Neural cell (in vitro differentiated cells): ENCODE data around the gene PTPRN2. TPM values are rescaled to one million over a fixed set of nuclear protein-coding genes. Genes with fewer than 3 reads are reported as not detected.

Experiments
- H2AFZ ChIP-seq: fragments of 200-600, 300-800 bp; sonication (generic), shearing (Covaris generic); 2 replicates; pipeline ENCODE4 v1.6.0; 2014; ENCODE audit warnings: low read depth, mild to moderate bottlenecking, antibody characterized with exemption, low read length, moderate library complexity
- H3F3A ChIP-seq: fragments of 200-600 bp; shearing (Covaris generic); 2 replicates; pipeline ENCODE4 v1.6.1; 2016; ENCODE audit warnings: mild to moderate bottlenecking, moderate library complexity, mixed read lengths, antibody characterized with exemption, low read length; ENCODE audit not compliant: insufficient read depth, poor library complexity, severe bottlenecking
- H3K27ac ChIP-seq: fragments of 200-600, 300-800 bp; sonication (generic), shearing (Covaris generic); 2 replicates; pipeline ENCODE4 v1.5.1; 2014; ENCODE audit warnings: mild to moderate bottlenecking, low read length, moderate library complexity
- H3K27me3 ChIP-seq: fragments of 300-800, 200-600 bp; sonication (generic), shearing (Covaris generic); 2 replicates; pipeline ENCODE4 v1.6.0; 2014; ENCODE audit warnings: mild to moderate bottlenecking, low read depth, low read length, moderate library complexity; ENCODE audit not compliant: insufficient read depth
- H3K36me3 ChIP-seq: fragments of 300-800, 200-600 bp; sonication (generic), shearing (Covaris generic); 2 replicates; pipeline ENCODE4 v1.5.1; 2014; ENCODE audit warnings: mild to moderate bottlenecking, antibody characterized with exemption, low read length, moderate library complexity; ENCODE audit not compliant: insufficient read depth
- H3K4me2 ChIP-seq: fragments of 300-800, 200-600 bp; sonication (generic), shearing (Covaris generic); 2 replicates; pipeline ENCODE4 v1.6.0; 2014; ENCODE audit warnings: mild to moderate bottlenecking, low read length
- H3K4me3 ChIP-seq: fragments of 300-800, 200-600 bp; sonication (generic), shearing (Covaris generic); 2 replicates; pipeline ENCODE4 v1.5.1; 2014; ENCODE audit warnings: mild to moderate bottlenecking, low read length, moderate library complexity
- H3K79me2 ChIP-seq: fragments of 200-600 bp; shearing (Covaris generic); replicated peaks from 2 replicates; pipeline ENCODE4 v1.6.0; 2014; ENCODE audit warnings: mild to moderate bottlenecking, low read length, moderate library complexity; ENCODE audit not compliant: insufficient read depth
- H3K9ac ChIP-seq: fragments of 300-800, 200-600 bp; sonication (generic), shearing (Covaris generic); 2 replicates; pipeline ENCODE4 v1.6.1; 2016; ENCODE audit warnings: mild to moderate bottlenecking, low read length, mixed read lengths
- H3K9me2 ChIP-seq: fragments of 200-600 bp; shearing (Covaris generic); 2 replicates; pipeline ENCODE4 v1.6.1; 2016; ENCODE audit warnings: mild to moderate bottlenecking, low read length, mixed read lengths; ENCODE audit not compliant: insufficient read depth
- H3K9me3 ChIP-seq: fragments of 200-600, 300-800 bp; sonication (generic), shearing (Covaris generic); 2 replicates; pipeline ENCODE4 v1.6.1; 2016; ENCODE audit warnings: mild to moderate bottlenecking, mixed run types, low read length, moderate library complexity, mixed read lengths
- H4K20me1 ChIP-seq: fragments of 200-600 bp; shearing (Covaris generic); 2 replicates; pipeline ENCODE4 v1.6.1; 2016; ENCODE audit warnings: mild to moderate bottlenecking, mixed run types; ENCODE audit not compliant: insufficient read depth
- EP300 ChIP-seq: fragments of 450-650 bp; conservative IDR thresholded peaks from 2 replicates; pipeline ENCODE4 v1.6.1; 2014; ENCODE audit warnings: antibody characterized with exemption, mild to moderate bottlenecking, moderate library complexity; ENCODE audit not compliant: poor library complexity, severe bottlenecking
- EZH2 ChIP-seq: fragments of 200-600, 300-800 bp; shearing (Covaris generic), sonication (generic); IDR thresholded peaks from 2 replicates; pipeline ENCODE4 v1.6.1; 2014; ENCODE audit warnings: antibody characterized with exemption, low read length, borderline replicate concordance, mild to moderate bottlenecking; ENCODE audit not compliant: insufficient read depth, poor library complexity, severe bottlenecking
- MXI1 ChIP-seq: fragments of 450-650 bp; conservative IDR thresholded peaks from 2 replicates; pipeline ENCODE4 v1.6.1; 2014; ENCODE audit warnings: antibody characterized with exemption, mild to moderate bottlenecking; ENCODE audit not compliant: poor library complexity, severe bottlenecking
- POLR2AphosphoS5 ChIP-seq: IDR thresholded peaks from 2 replicates; pipeline ENCODE4 v1.6.1; 2012
- RAD21 ChIP-seq: fragments of 450-650 bp; conservative IDR thresholded peaks from 2 replicates; pipeline ENCODE4 v1.6.1; 2014; ENCODE audit warnings: antibody characterized with exemption, mild to moderate bottlenecking, moderate library complexity
- SMC3 ChIP-seq: fragments of 450-650 bp; conservative IDR thresholded peaks from 2 replicates; pipeline ENCODE4 v1.6.1; 2014; ENCODE audit warnings: antibody characterized with exemption, mild to moderate bottlenecking, moderate library complexity; ENCODE audit not compliant: poor library complexity
- TAF1 ChIP-seq: IDR thresholded peaks from 2 replicates; pipeline ENCODE4 v1.6.1; 2012; ENCODE audit warnings: low read depth
- polyA plus RNA-seq: library from polyadenylated mRNA; depleted of rRNA; stranded (reverse); fragments of >200 nt; gene quantifications from 2 replicates; pipeline ENCODE4 v1.2.3, GENCODE V29; 2014
- TF ChIP-seq, protein P1 (sequence below): IDR thresholded peaks from 2 replicates; pipeline ENCODE4 v1.6.1; 2012; ENCODE audit warnings: borderline replicate concordance
- TF ChIP-seq, protein P2 (sequence below): fragments of 450-650 bp; IDR thresholded peaks from 2 replicates; pipeline ENCODE4 v1.5.1; 2014; ENCODE audit warnings: antibody characterized with exemption, mild to moderate bottlenecking, moderate library complexity; ENCODE audit not compliant: poor library complexity, severe bottlenecking

The PTPRN2 gene
- polyA plus RNA-seq, 1 donor from 2014 or later = 31.0 TPM

DNA sequence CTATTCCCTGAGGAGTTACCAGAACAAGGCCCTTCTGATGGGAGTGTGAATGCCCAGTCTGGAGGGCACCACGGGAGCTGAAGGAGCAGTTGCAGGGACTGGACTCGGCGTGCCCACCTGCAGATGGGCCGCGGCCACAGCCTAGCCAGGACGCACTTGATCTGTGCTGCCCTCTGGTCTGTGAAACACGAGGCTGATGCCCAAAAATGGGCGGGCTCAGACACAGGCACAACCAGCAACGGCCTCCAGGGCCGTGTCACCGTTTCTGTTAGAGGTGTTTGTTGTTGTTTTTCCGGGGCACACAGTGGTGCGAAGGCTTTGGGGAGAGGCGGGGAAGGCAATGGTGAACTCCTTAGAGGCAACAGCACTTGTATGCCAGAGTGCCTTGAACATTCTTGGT is 1015.0 kb downstream of the PTPRN2 start:
- no peaks in the 10 kb centered on the region for H3K27me3 ChIP-seq
- peaks cover 24% of the 10 kb centered on the region for H3K36me3 ChIP-seq
- TF ChIP-seq, protein P1, sequence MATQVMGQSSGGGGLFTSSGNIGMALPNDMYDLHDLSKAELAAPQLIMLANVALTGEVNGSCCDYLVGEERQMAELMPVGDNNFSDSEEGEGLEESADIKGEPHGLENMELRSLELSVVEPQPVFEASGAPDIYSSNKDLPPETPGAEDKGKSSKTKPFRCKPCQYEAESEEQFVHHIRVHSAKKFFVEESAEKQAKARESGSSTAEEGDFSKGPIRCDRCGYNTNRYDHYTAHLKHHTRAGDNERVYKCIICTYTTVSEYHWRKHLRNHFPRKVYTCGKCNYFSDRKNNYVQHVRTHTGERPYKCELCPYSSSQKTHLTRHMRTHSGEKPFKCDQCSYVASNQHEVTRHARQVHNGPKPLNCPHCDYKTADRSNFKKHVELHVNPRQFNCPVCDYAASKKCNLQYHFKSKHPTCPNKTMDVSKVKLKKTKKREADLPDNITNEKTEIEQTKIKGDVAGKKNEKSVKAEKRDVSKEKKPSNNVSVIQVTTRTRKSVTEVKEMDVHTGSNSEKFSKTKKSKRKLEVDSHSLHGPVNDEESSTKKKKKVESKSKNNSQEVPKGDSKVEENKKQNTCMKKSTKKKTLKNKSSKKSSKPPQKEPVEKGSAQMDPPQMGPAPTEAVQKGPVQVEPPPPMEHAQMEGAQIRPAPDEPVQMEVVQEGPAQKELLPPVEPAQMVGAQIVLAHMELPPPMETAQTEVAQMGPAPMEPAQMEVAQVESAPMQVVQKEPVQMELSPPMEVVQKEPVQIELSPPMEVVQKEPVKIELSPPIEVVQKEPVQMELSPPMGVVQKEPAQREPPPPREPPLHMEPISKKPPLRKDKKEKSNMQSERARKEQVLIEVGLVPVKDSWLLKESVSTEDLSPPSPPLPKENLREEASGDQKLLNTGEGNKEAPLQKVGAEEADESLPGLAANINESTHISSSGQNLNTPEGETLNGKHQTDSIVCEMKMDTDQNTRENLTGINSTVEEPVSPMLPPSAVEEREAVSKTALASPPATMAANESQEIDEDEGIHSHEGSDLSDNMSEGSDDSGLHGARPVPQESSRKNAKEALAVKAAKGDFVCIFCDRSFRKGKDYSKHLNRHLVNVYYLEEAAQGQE = no peak
- TF ChIP-seq RAD21 (no peak), TAF1 (no peak), EP300 (no peak), SMC3 (no peak), POLR2AphosphoS5 (no peak), EZH2 (no peak)
- TF ChIP-seq, protein P2, sequence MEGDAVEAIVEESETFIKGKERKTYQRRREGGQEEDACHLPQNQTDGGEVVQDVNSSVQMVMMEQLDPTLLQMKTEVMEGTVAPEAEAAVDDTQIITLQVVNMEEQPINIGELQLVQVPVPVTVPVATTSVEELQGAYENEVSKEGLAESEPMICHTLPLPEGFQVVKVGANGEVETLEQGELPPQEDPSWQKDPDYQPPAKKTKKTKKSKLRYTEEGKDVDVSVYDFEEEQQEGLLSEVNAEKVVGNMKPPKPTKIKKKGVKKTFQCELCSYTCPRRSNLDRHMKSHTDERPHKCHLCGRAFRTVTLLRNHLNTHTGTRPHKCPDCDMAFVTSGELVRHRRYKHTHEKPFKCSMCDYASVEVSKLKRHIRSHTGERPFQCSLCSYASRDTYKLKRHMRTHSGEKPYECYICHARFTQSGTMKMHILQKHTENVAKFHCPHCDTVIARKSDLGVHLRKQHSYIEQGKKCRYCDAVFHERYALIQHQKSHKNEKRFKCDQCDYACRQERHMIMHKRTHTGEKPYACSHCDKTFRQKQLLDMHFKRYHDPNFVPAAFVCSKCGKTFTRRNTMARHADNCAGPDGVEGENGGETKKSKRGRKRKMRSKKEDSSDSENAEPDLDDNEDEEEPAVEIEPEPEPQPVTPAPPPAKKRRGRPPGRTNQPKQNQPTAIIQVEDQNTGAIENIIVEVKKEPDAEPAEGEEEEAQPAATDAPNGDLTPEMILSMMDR = no peak
- no peak overlapping the region for H3K27ac ChIP-seq
- H3K9me3 ChIP-seq = no peaks in the 10 kb centered on the region
- no peaks in the 10 kb centered on the region for H4K20me1 ChIP-seq
- no peak overlapping the region for H3K4me3 ChIP-seq
- H3F3A ChIP-seq = no peaks in the 10 kb centered on the region
- peaks cover 4% of the 10 kb centered on the region for H3K79me2 ChIP-seq
- H3K9me2 ChIP-seq = no peaks in the 10 kb centered on the region
- H3K4me2 ChIP-seq = no peak overlapping the region
- H2AFZ ChIP-seq = no peak overlapping the region
- no peak overlapping the region for H3K9ac ChIP-seq

DNA sequence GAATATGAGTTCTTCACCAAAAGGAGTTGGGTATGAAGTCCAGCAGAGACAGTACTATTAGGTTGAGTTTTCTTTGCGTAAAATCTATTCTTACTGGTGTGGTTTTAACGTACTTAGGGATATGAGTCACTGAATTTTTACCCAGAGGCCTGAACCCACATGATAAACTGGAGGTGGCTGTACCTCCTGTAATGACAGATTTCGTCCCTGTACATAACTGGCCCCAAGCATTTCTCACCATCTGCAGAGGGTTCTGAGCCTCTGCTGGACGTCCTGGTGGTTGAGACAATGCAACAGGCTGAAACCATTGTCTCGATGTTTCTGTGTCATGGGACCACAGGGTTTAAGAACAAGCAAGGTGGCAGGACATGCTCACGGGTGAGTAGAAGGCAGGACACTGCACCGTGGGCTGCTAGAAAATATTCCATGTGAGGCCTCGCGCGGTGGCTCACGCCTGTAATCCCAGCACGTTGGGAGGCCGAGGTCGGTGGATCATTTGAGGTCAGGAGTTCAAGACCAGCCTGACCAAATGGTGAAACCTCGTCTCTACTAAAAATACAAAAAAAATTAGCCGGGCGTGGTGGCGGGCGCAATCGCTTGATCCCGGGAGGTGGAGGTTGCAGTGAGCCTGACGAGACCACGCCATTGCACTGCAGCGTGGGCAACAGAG is 1017.0 kb downstream of the PTPRN2 start:
- no peak overlapping the region for H3K9ac ChIP-seq
- TF ChIP-seq EP300 (no peak), TAF1 (no peak), MXI1 (no peak), EZH2 (no peak)
- TF ChIP-seq, protein P1 = no peak
- TF ChIP-seq, protein P2 = no peak
- no peak overlapping the region for H3K4me3 ChIP-seq
- no peaks in the 10 kb centered on the region for H3F3A ChIP-seq
- H3K9me3 ChIP-seq = no peaks in the 10 kb centered on the region
- no peaks in the 10 kb centered on the region for H4K20me1 ChIP-seq
- H3K9me2 ChIP-seq = no peaks in the 10 kb centered on the region
- peaks cover 29% of the 10 kb centered on the region for H3K36me3 ChIP-seq
- no peak overlapping the region for H3K27ac ChIP-seq
- H3K4me2 ChIP-seq = no peak overlapping the region
- H3K79me2 ChIP-seq = peaks cover 4% of the 10 kb centered on the region
- H3K27me3 ChIP-seq = no peaks in the 10 kb centered on the region
- no peak overlapping the region for H2AFZ ChIP-seq
